ENCODE data around the gene ARSH. TPM values are rescaled to one million over a fixed set of nuclear protein-coding genes. Genes with fewer than 3 reads are reported as not detected.

Gene ARSH
- total RNA-seq, 1 donor from 2014 or later: 0.85 TPM

DNA sequence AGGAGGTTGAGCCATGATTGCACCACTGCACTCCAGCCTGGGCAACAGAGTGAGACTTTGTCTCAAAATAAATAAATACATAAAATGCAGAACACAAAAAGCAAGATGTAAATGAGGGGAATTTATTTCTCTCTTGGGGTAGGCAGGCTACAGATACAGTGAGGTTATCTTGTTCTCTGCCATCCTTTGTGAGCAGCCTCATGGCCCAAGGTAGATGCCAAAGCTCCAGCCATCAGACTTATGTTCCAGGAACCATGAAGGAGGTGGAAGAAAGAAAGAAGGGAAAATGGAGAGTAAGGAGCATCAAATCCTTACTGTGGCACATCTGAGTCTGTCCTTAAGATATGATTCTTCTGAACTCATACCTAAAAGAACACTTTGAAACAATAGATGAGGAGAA lies 11.1 kb downstream of the ARSH start:
- DNase-seq (ENCODE audit: low spot score): no peak
- Mint-ChIP-seq H3K27me3 (ENCODE audit: low read depth) (no peaks in the 10 kb centered on the region), H3K4me3 (ENCODE audit: unreplicated experiment) (no peak overlapping the region), H3K27ac (ENCODE audit: unreplicated experiment) (no peak overlapping the region), H3K36me3 (ENCODE audit: low read depth) (peaks cover 6% of the 10 kb centered on the region), H3K4me1 (ENCODE audit: low read depth) (peaks cover 3% of the 10 kb centered on the region), H3K9me3 (ENCODE audit: low read depth) (peaks cover 13% of the 10 kb centered on the region)
- TF ChIP-seq, protein P1, sequence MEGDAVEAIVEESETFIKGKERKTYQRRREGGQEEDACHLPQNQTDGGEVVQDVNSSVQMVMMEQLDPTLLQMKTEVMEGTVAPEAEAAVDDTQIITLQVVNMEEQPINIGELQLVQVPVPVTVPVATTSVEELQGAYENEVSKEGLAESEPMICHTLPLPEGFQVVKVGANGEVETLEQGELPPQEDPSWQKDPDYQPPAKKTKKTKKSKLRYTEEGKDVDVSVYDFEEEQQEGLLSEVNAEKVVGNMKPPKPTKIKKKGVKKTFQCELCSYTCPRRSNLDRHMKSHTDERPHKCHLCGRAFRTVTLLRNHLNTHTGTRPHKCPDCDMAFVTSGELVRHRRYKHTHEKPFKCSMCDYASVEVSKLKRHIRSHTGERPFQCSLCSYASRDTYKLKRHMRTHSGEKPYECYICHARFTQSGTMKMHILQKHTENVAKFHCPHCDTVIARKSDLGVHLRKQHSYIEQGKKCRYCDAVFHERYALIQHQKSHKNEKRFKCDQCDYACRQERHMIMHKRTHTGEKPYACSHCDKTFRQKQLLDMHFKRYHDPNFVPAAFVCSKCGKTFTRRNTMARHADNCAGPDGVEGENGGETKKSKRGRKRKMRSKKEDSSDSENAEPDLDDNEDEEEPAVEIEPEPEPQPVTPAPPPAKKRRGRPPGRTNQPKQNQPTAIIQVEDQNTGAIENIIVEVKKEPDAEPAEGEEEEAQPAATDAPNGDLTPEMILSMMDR (IDR thresholded peaks at IDR 0.05): no peak

DNA sequence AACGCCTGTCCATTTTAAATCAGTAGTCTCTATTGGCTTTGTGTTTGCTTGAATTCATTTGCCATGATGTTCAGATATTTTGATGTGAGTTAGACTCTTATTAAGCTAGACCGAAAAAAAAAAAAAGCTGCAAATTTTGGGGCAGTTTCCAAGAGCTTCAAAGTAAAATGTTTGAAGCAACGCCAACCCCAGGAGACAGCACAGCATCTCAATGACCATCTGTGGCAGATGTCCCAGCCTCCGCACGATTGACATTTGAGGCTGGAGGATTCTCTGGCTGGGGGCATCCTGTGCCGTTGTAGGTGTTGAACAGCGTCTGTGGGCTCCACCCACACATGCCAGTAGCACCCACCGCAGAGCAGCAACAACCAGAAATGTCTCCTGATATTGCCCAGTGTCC lies 17.8 kb downstream of the ARSH start:
- no peaks in the 10 kb centered on the region for H3K36me3 Mint-ChIP-seq (ENCODE audit: low read depth)
- no peaks in the 10 kb centered on the region for H3K9me3 Mint-ChIP-seq (ENCODE audit: low read depth)
- no peaks in the 10 kb centered on the region for H3K27me3 Mint-ChIP-seq (ENCODE audit: low read depth)

DNA sequence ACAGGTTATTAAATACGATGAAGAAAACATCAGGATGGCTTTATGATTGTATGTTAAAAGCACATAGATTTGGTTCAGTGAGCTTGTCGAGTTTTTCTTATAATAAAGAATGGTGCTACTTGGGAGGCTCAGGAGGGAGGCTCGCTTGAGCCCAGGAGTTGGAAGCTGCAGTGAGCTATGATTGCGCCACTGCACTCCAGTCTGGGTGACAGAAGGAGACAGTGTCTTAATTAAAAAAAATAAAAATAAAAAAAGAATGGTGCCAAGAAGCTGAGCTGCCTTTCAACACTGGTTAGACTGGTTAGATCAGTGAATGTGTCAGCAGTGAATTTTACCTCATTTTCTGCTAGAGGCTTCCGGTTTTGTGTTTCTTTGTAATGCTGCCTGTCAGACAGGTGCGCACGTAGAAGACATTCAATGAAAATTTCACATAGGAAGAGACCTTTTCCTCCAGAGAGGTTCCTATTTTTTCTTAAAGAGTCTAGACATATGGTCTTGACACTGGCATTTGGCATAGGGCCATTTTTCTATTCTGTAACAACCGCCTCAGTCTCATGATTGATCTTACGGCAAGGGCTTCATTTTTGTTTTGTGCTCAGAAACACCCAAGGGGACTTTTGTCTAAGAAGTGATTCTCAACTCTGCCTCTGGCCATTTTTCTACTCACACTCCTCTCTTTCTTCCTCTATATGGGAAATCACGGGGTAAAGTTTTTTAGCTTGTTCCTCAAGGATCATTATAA lies 19.9 kb downstream of the ARSH start:
- Mint-ChIP-seq H3K27ac (ENCODE audit: unreplicated experiment) (no peak overlapping the region), H3K9me3 (ENCODE audit: low read depth) (peaks cover 2% of the 10 kb centered on the region), H3K27me3 (ENCODE audit: low read depth) (no peaks in the 10 kb centered on the region), H3K36me3 (ENCODE audit: low read depth) (no peaks in the 10 kb centered on the region), H3K4me3 (ENCODE audit: unreplicated experiment) (no peak overlapping the region), H3K4me1 (ENCODE audit: low read depth) (no peaks in the 10 kb centered on the region)
- TF ChIP-seq, protein P1 (IDR thresholded peaks at IDR 0.05): no peak
- DNase-seq (ENCODE audit: low spot score): no peak

More for the DNA sequence above, 17.8 kb downstream of the ARSH start:
- Mint-ChIP-seq H3K4me1 (ENCODE audit: low read depth) (no peaks in the 10 kb centered on the region), H3K4me3 (ENCODE audit: unreplicated experiment) (no peak overlapping the region), H3K27ac (ENCODE audit: unreplicated experiment) (no peak overlapping the region)
- TF ChIP-seq, protein P1 (IDR thresholded peaks at IDR 0.05): no peak
- DNase-seq (ENCODE audit: low spot score): no peak

DNA sequence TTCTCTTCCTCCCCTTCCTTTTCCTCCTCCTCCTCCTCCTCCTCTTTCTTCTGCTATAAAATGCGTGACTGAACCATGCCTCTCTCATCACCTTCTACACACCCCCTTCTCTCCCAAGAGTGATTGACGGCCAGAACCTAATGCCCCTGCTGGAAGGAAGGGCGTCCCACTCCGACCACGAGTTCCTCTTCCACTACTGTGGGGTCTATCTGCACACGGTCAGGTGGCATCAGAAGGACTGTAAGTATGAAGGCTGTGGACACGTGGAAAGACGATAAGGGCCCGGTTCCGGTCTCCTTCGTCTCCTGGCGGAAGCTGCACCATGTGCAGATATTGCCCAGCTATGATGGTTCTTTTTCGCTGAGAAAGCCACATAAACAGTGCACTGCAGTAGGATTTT lies 22.8 kb downstream of the ARSH start:
- Mint-ChIP-seq H3K27me3 (ENCODE audit: low read depth) (peaks cover 3% of the 10 kb centered on the region), H3K9me3 (ENCODE audit: low read depth) (peaks cover 2% of the 10 kb centered on the region), H3K36me3 (ENCODE audit: low read depth) (no peaks in the 10 kb centered on the region), H3K27ac (ENCODE audit: unreplicated experiment) (no peak overlapping the region), H3K4me1 (ENCODE audit: low read depth) (no peaks in the 10 kb centered on the region), H3K4me3 (ENCODE audit: unreplicated experiment) (no peak overlapping the region)
- DNase-seq (ENCODE audit: low spot score): no peak
- TF ChIP-seq, protein P1 (IDR thresholded peaks at IDR 0.05): no peak

DNA sequence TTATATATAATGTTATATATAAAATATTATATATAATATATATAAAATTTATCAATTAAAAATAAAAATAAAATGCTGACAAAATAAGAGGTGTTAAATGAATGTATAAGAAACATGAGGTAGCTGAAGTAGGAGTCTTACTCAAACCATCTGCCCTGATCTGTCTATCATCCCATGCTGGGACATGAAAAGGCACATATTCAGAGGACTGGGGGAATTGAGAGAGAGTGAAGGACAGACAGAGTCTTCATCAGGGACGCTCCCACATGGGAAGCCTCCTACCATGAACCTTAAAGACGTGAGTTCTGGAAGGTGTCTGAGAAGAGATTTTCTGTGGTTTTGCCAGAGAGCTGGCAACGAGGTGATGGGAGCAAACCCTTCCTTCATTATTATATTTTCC lies 30.9 kb downstream of the ARSH start:
- TF ChIP-seq, protein P1 (IDR thresholded peaks at IDR 0.05): no peak
- no peaks in the 10 kb centered on the region for H3K9me3 Mint-ChIP-seq (ENCODE audit: low read depth)
- no peak overlapping the region for H3K27ac Mint-ChIP-seq (ENCODE audit: unreplicated experiment)
- H3K27me3 Mint-ChIP-seq (ENCODE audit: low read depth): peaks cover 3% of the 10 kb centered on the region
- H3K4me3 Mint-ChIP-seq (ENCODE audit: unreplicated experiment): no peak overlapping the region
- H3K4me1 Mint-ChIP-seq (ENCODE audit: low read depth): peaks cover 11% of the 10 kb centered on the region
- no peaks in the 10 kb centered on the region for H3K36me3 Mint-ChIP-seq (ENCODE audit: low read depth)
- DNase-seq (ENCODE audit: low spot score): no peak
